IMR-90 (cell line): ENCODE results near the gene DENND2C. TPM values are rescaled to one million over a fixed set of nuclear protein-coding genes. Genes with fewer than 3 reads are reported as not detected.

Experiments
- ATAC-seq: fragments of 200-7000 bp; cut with Tn5 transposase; 2 replicates; pipeline ENCODE4 v1.9.1; 2020; ENCODE audit warnings: low read depth, mild to moderate bottlenecking, moderate library complexity
- BruUV-seq: library from RNA; stranded (reverse); fragments of 400-500 nt; replicated peaks from 2 replicates; lab custom pipeline; 2021; lab: Mats Ljungman, UMichigan
- CTCF ChIA-PET: fragments of 300-600 bp; formaldehyde crosslinking; extraction: SDS; loops from one replicate; lab custom pipeline; 2021; ENCODE audit warnings: antibody characterized with exemption; lab: Yijun Ruan, JAX
- POLR2A ChIA-PET: fragments of 300-600 bp; sonication (Branson Sonifier 250); formaldehyde crosslinking; loops from one replicate; lab custom pipeline; 2022; ENCODE audit warnings: antibody characterized with exemption; ENCODE audit not compliant: unreplicated experiment; lab: Charles Lee
- DNase-seq: peaks from one replicate; pipeline ENCODE4 v3.0.0; 2013
- H2AFZ ChIP-seq: replicated peaks from 2 replicates; pipeline ENCODE3; 2013; ENCODE audit warnings: low read length, mild to moderate bottlenecking; ENCODE audit not compliant: poor library complexity
- H2AK5ac ChIP-seq: 2 replicates; pipeline ENCODE4 v1.6.1; 2013; ENCODE audit warnings: low read depth, low read length, inconsistent platforms
- H2AK9ac ChIP-seq: replicated peaks from 2 replicates; pipeline ENCODE3; 2013; ENCODE audit warnings: mild to moderate bottlenecking, low read depth, low read length, moderate library complexity; ENCODE audit not compliant: poor library complexity
- H2BK120ac ChIP-seq: 2 replicates; pipeline ENCODE4 v1.6.1; 2013; ENCODE audit warnings: low read depth, low read length, inconsistent platforms
- H2BK15ac ChIP-seq: 3 replicates; pipeline ENCODE4 v1.6.1; 2013; ENCODE audit warnings: low read depth, low read length, inconsistent platforms
- H2BK20ac ChIP-seq: 2 replicates; pipeline ENCODE4 v1.6.1; 2013; ENCODE audit warnings: low read depth, mild to moderate bottlenecking, inconsistent platforms, low read length, moderate library complexity
- H2BK5ac ChIP-seq: 2 replicates; pipeline ENCODE4 v1.6.1; 2013; ENCODE audit warnings: mild to moderate bottlenecking, low read depth, low read length, inconsistent platforms; ENCODE audit not compliant: poor library complexity, severe bottlenecking
- H3K14ac ChIP-seq: replicated peaks from 2 replicates; pipeline ENCODE4 v1.6.1; 2013; ENCODE audit warnings: low read depth, low read length, inconsistent platforms
- H3K18ac ChIP-seq: 2 replicates; pipeline ENCODE4 v1.6.1; 2013; ENCODE audit warnings: low read depth, low read length, control low read depth
- H3K23ac ChIP-seq: 2 replicates; pipeline ENCODE4 v1.6.1; 2013; ENCODE audit warnings: low read depth, low read length, inconsistent platforms
- H3K27ac ChIP-seq: 2 replicates; pipeline ENCODE4 v1.5.1; 2013; ENCODE audit warnings: mild to moderate bottlenecking, control low read depth, low read length; ENCODE audit not compliant: insufficient read depth
- H3K27me3 ChIP-seq: 2 replicates; pipeline ENCODE4 v1.6.1; 2013; ENCODE audit warnings: low read length; ENCODE audit not compliant: control insufficient read depth, insufficient read depth
- H3K36me3 ChIP-seq: 2 replicates; pipeline ENCODE4 v1.6.1; 2013; ENCODE audit warnings: low read length, mixed read lengths; ENCODE audit not compliant: control insufficient read depth, insufficient read depth
- H3K4ac ChIP-seq: 2 replicates; pipeline ENCODE4 v1.6.1; 2013; ENCODE audit warnings: low read depth, low read length, inconsistent platforms
- H3K4me1 ChIP-seq: 2 replicates; pipeline ENCODE4 v1.6.1; 2013; ENCODE audit warnings: low read length, mixed read lengths; ENCODE audit not compliant: control insufficient read depth, insufficient read depth
- H3K4me2 ChIP-seq: 2 replicates; pipeline ENCODE4 v1.6.1; 2013; ENCODE audit warnings: low read depth, mild to moderate bottlenecking, control low read depth, low read length, moderate library complexity
- H3K4me3 ChIP-seq: 2 replicates; pipeline ENCODE4 v1.5.1; 2013; ENCODE audit warnings: low read depth, mild to moderate bottlenecking, control low read depth, low read length, moderate library complexity; ENCODE audit not compliant: insufficient read depth
- H3K56ac ChIP-seq: 2 replicates; pipeline ENCODE4 v1.6.1; 2013; ENCODE audit warnings: low read length, inconsistent platforms; ENCODE audit not compliant: insufficient read depth; ENCODE audit errors: extremely low read depth
- H3K79me1 ChIP-seq, 2 experiments: 2 replicates each; pipeline ENCODE4 v1.6.1; 2013; ENCODE audit warnings: low read length in 2 of 2, inconsistent platforms in 1 of 2, low read depth in 1 of 2
- H3K9ac ChIP-seq: 2 replicates; pipeline ENCODE4 v1.6.1; 2013; ENCODE audit warnings: low read depth, low read length, control low read depth
- H3K9me1 ChIP-seq: 2 replicates; pipeline ENCODE4 v1.6.1; 2013; ENCODE audit warnings: low read length, inconsistent platforms; ENCODE audit not compliant: insufficient read depth
- H3K9me3 ChIP-seq: 2 replicates; pipeline ENCODE4 v1.6.1; 2013; ENCODE audit warnings: low read length; ENCODE audit not compliant: control insufficient read depth, insufficient read depth
- H4K20me1 ChIP-seq: 2 replicates; pipeline ENCODE4 v1.6.1; 2013; ENCODE audit warnings: low read length, inconsistent platforms; ENCODE audit not compliant: insufficient read depth
- H4K5ac ChIP-seq: 2 replicates; pipeline ENCODE4 v1.6.1; 2013; ENCODE audit warnings: mild to moderate bottlenecking, low read depth, low read length, control low read depth
- H4K8ac ChIP-seq, 2 experiments: 2 replicates each; pipeline ENCODE4 v1.6.1; 2013; ENCODE audit warnings: low read depth in 2 of 2, low read length in 2 of 2, control low read depth in 1 of 2, inconsistent platforms in 1 of 2
- H4K91ac ChIP-seq: 2 replicates; pipeline ENCODE4 v1.6.1; 2013; ENCODE audit warnings: low read depth, low read length, inconsistent platforms; ENCODE audit not compliant: insufficient read depth
- BHLHE40 ChIP-seq: fragments of 150-350 bp; IDR thresholded peaks from 2 replicates; pipeline ENCODE4 v1.6.1; 2016; ENCODE audit warnings: mild to moderate bottlenecking, low read depth, low read length
- CEBPB ChIP-seq: IDR thresholded peaks from 2 replicates; pipeline ENCODE4 v1.6.1; 2012; ENCODE audit warnings: low read depth, low read length, improper control_type of control experiment
- CHD1 ChIP-seq: IDR thresholded peaks from 2 replicates; pipeline ENCODE4 v1.6.1; 2012; ENCODE audit warnings: low read depth, low read length, improper control_type of control experiment
- CTCF ChIP-seq: conservative IDR thresholded peaks from 2 replicates; pipeline ENCODE4 v1.5.1; 2012; ENCODE audit warnings: mild to moderate bottlenecking, low read depth, low read length, improper control_type of control experiment
- FOS ChIP-seq: fragments of 150-350 bp; IDR thresholded peaks from 2 replicates; pipeline ENCODE4 v1.6.1; 2016; ENCODE audit warnings: low read depth, low read length
- MAFK ChIP-seq: IDR thresholded peaks from 2 replicates; pipeline ENCODE4 v1.6.1; 2012; ENCODE audit warnings: low read depth, low read length, improper control_type of control experiment
- MAZ ChIP-seq: IDR thresholded peaks from 2 replicates; pipeline ENCODE4 v1.6.1; 2012; ENCODE audit warnings: low read depth, mild to moderate bottlenecking, low read length, improper control_type of control experiment, moderate library complexity, borderline replicate concordance
- MXI1 ChIP-seq: IDR thresholded peaks from 2 replicates; pipeline ENCODE4 v1.6.1; 2012; ENCODE audit warnings: low read depth, mild to moderate bottlenecking, low read length, moderate library complexity, borderline replicate concordance
- NFE2L2 ChIP-seq: fragments of 150-350 bp; IDR thresholded peaks from 2 replicates; pipeline ENCODE4 v1.6.1; 2016; ENCODE audit warnings: low read depth, mild to moderate bottlenecking, low read length
- RCOR1 ChIP-seq: IDR thresholded peaks from 2 replicates; pipeline ENCODE4 v1.6.1; 2012; ENCODE audit warnings: mild to moderate bottlenecking, low read length, improper control_type of control experiment; ENCODE audit not compliant: insufficient replicate concordance
- SMC3 ChIP-seq: fragments of 150-350 bp; IDR thresholded peaks from 2 replicates; pipeline ENCODE4 v1.6.1; 2016; ENCODE audit warnings: low read depth, mild to moderate bottlenecking, antibody characterized with exemption, low read length, moderate library complexity
- WGBS, 2 experiments: methylation state at CpG; one replicate each; pipeline versions ENCODE4 v1.1.5 to v1.1.7; 2013; ENCODE audit warnings: missing lambda C conversion rate in 2 of 2; ENCODE audit not compliant: insufficient read length in 1 of 2; ENCODE audit errors: extremely low coverage in 2 of 2; 5-methylcytosine and 5-hydroxymethylcytosine counted together
- dilution Hi-C: fragments of 300-500 bp; cut with HindIII; formaldehyde crosslinking; loops from one replicate; pipeline ENCODE4 v1.14.3; 2018; ENCODE audit warnings: low sequenced_read_pairs; ENCODE audit not compliant: unreplicated experiment
- in situ Hi-C: fragments of 300-500 bp; cut with MboI; formaldehyde crosslinking; loops from 3 replicates; pipeline ENCODE4 v1.14.3; 2019; ENCODE audit warnings: low sequenced_read_pairs, inconsistent platforms, mixed read lengths
- intact Hi-C: fragments of 100-400 bp; cut with micrococcal nuclease; formaldehyde crosslinking; loops from 2 replicates; pipeline ENCODE4 v1.10.0; 2022
- polyA plus RNA-seq, 3 experiments: library from polyadenylated mRNA; depleted of rRNA; stranded (reverse); fragments of >200 nt; gene quantifications; 2 replicates each; pipeline ENCODE4 v1.2.3, GENCODE V29; 2012; ENCODE audit warnings: low replicate concordance in 1 of 3
- total RNA-seq: library from RNA; depleted of rRNA; stranded (reverse); fragments of >200 nt; gene quantifications from 2 replicates; pipeline ENCODE4 v1.2.3, GENCODE V29; 2012

Gene DENND2C
- total and polyA plus RNA-seq, 2 of the 4 experiments (the other 2 are of a cell fraction), result 0.58 to 2.2 TPM

- no CpG with 5 or more reads among the region's 2 CpGs for WGBS, 2 experiments
- intact Hi-C loops, result no loop called here
- Histone ChIP-seq H2AK9ac (no peak overlapping the region), H4K91ac (no peak overlapping the region), H3K27me3 (no peaks in the 10 kb centered on the region), H3K14ac (no peak overlapping the region), H2BK20ac (no peak overlapping the region), H2AFZ (no peak overlapping the region), H2BK5ac (no peak overlapping the region), H3K4me2 (no peak overlapping the region), H3K4ac (no peak overlapping the region), H4K8ac (no peak overlapping the region), H3K4me1 (no peaks in the 10 kb centered on the region), H4K20me1 (no peaks in the 10 kb centered on the region), H3K9me3 (no peaks in the 10 kb centered on the region), H3K9me1 (no peaks in the 10 kb centered on the region), H2AK5ac (no peak overlapping the region), H3K79me1 (no peaks in the 10 kb centered on the region), H3K4me3 (no peak overlapping the region), H3K23ac (no peak overlapping the region), H4K5ac (no peak overlapping the region), H2BK120ac (no peak overlapping the region), H3K36me3 (no peaks in the 10 kb centered on the region), H3K56ac (no peak overlapping the region), H3K18ac (no peak overlapping the region), H3K27ac (no peak overlapping the region), H3K9ac (no peak overlapping the region), H2BK15ac (no peak overlapping the region)
- ChIA-PET POLR2A (no interaction called here), CTCF (no interaction called here)
- TF ChIP-seq MAZ (no peak), MXI1 (no peak), CTCF (no peak), CEBPB (no peak), MAFK (no peak), NFE2L2 (no peak), FOS (no peak), BHLHE40 (no peak), RCOR1 (no peak), SMC3 (no peak), CHD1 (no peak)
- in situ Hi-C loops, result no loop called here
- no peak for DNase-seq
- dilution Hi-C loops, result no loop called here
- ATAC-seq, result no peak
- BruUV-seq, result no TSS peak
Observed at GRCh38 chr1:114660238-114660637, 9.6 kb downstream of the DENND2C start.
